CD1c-positive myeloid dendritic cell (primary cell): ENCODE results near the gene GPR171.
"Not testable (repeated sequence)": the region's sequence is repeated elsewhere in the genome, so short reads cannot be mapped to it uniquely, and the experiment has no call there.

Experiments used
- DNase-seq: peaks from one replicate; pipeline ENCODE4 v3.0.0-alpha.2; 2016; ENCODE audit errors: extremely low spot score

The GPR171 gene

GRCh38 chr3:151203051-151203420 lies at the start of gene GPR171:
GPR171 (minus strand) TSS chr3:151203216; CDS start chr3:151199386, 3,830 bp downstream.
- peak; percentile 37 for DNase-seq

- no peak for DNase-seq
These were observed 45.8 kb upstream of the GPR171 start for GRCh38 chr3:151248772-151249337.

GRCh38 chr3:151242006-151242405 lies 39.0 kb upstream of the GPR171 start:
- DNase-seq, result not testable (repeated sequence)

GRCh38 chr3:151236736-151237135 lies 33.7 kb upstream of the GPR171 start:
- no peak for DNase-seq

GRCh38 chr3:151236316-151236715 lies 33.3 kb upstream of the GPR171 start:
- DNase-seq, result no peak

GRCh38 chr3:151234825-151235224 lies 31.8 kb upstream of the GPR171 start:
- no peak for DNase-seq

- no peak for DNase-seq
These were observed 30.0 kb upstream of the GPR171 start for GRCh38 chr3:151232991-151233390.

- not testable (repeated sequence) for DNase-seq
These were observed 29.4 kb upstream of the GPR171 start for GRCh38 chr3:151232403-151232802.

GRCh38 chr3:151230646-151231045 lies 27.6 kb upstream of the GPR171 start:
- peak; percentile 80 for DNase-seq

GRCh38 chr3:151228666-151229040 lies 25.6 kb upstream of the GPR171 start:
- DNase-seq, result no peak

GRCh38 chr3:151227807-151228665 lies 25.0 kb upstream of the GPR171 start:
- peak; percentile 88 for DNase-seq

GRCh38 chr3:151227266-151227806 lies 24.3 kb upstream of the GPR171 start:
- DNase-seq, result no peak

GRCh38 chr3:151226825-151227224 lies 23.8 kb upstream of the GPR171 start:
- no peak for DNase-seq

GRCh38 chr3:151226088-151226563 lies 23.1 kb upstream of the GPR171 start:
- peak; percentile 50 for DNase-seq

GRCh38 chr3:151225040-151225975 lies 22.3 kb upstream of the GPR171 start:
- DNase-seq, result no peak

GRCh38 chr3:151224268-151224866 lies 21.4 kb upstream of the GPR171 start:
- DNase-seq, result no peak

- DNase-seq, result no peak
These were observed 16.0 kb upstream of the GPR171 start for GRCh38 chr3:151219056-151219455.

GRCh38 chr3:151218136-151218535 lies 15.1 kb upstream of the GPR171 start:
- DNase-seq, result no peak

GRCh38 chr3:151216641-151217607 lies 13.9 kb upstream of the GPR171 start:
- no peak for DNase-seq

- no peak for DNase-seq
These were observed 11.4 kb upstream of the GPR171 start for GRCh38 chr3:151214459-151214858.
